ENCODE data around the gene CNBD2.
"Not testable (repeated sequence)": the region's sequence is repeated elsewhere in the genome, so short reads cannot be mapped to it uniquely, and the experiment has no call there.

Gene CNBD2

DNA sequence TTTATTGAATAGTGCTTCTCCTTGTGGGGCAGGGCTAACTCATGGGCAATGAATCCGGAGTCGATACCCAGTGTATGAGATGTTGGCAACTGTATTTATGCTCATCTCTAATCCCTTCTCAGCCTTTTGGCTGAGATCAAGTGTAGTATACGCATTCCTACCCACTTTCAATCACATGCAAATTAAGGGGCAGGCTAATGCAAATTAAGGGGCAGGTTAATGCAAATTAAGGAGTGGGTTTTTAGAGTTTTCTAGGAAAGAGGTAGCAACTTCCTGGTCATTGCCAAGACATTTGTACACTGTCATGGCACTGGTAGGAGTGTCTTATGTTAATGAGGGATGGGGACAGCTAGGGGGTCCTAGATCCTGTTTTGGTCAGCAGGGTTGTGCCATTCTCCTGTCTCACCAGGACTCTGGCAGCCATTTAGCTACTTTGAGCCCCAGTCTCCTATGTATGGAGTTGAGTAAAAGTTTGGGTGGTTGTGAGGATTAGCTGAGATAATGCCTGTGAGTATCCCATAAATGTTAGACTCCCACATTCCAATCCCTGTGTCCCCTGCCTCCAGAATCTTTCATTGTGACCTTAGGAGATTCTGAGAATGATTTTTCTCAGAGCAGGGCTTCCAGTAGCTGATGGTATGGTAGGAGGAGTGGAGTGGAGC, at the start of gene CNBD2:
Gene CNBD2, plus strand, starts transcription at position 612 of the 662 bp plus-strand sequence. CDS start 173 bp downstream, outside the sequence.
- DNase-seq: no peak

DNA sequence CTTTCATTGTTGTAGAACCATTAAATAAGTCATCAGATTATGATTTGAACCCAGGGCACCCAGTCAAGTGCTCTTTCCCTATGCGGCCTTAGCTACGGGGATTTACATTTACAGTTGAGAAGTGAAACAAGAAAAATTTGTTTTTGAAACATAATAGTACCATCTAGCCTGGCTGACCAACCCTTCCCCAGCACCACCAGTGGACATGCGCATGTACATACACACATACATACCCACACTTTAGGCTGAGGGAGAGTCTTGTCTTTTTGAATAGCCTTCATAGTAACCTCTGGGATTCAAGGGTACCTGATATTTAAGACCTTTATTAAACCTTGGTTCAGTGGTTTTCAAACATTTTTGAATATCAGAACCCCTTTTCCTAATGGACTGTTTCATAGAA, 47.9 kb upstream of the CNBD2 start:
- no peak for DNase-seq

DNA sequence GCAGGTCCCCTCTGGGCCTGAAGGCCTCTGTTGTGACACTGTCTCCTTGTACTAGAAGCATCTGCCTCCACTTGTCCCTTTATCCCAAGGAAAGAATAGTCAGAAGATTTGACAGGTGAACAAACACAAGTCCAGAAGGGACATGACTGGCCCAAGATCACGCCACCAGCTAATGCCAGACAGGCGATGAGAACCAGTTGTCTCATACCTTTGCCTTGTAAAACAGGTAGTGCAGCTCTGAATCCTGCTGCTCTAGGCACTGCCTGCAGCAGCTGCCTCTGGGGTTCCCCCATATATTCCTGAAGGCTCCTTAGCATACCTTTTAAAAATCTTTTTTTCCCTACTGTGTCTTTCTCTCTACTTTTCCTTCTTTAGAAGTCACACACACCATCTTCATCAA, 39.1 kb upstream of the CNBD2 start:
- DNase-seq: no peak

- no peak for DNase-seq
These were observed 34.3 kb upstream of the CNBD2 start for GRCh38 chr20:35934050-35934449.

- no peak for DNase-seq
These were observed 29.1 kb upstream of the CNBD2 start for GRCh38 chr20:35939264-35939663.

GRCh38 chr20:35941620-35942019, 26.8 kb upstream of the CNBD2 start:
- DNase-seq: no peak

GRCh38 chr20:35942243-35942642, 26.1 kb upstream of the CNBD2 start:
- no peak for DNase-seq

DNA sequence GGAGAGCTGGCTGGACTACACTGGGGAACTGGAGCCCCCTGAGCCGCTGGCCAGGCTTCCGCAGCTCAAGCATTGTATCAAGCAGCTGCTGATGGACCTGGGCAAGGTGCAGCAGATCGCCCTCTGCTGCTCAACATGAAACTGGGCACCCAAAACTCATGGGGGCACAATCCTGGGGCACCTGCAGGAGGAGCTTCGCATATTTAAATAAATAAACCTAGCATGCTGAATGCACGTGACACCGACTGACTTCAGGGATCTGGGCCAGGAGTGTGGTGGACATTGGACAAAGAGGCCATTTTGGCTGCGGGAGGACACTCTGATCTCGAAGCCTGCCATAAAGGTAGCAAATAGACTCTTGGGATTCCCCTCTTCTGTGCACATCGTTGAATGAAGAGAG, 20.9 kb upstream of the CNBD2 start:
- peak; percentile 19 for DNase-seq

DNA sequence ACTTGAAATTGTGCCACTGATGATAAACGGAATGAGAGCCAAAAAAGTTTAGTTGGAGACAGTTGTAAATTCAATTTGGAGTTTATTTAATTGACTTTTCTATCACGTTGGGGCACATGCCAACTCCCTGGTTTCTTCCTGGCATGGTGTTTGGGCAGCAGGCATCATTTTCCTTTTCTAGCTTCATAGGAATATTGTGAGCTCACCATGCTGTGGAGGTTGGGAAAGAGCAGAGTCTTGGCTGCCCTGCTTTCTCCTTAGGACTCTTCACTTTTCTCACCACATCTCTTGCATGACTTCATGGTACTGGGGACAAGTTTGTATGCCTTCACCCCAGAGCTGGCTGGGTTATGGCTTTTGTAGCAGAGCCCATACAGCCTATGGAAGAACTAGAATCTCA, 20.5 kb upstream of the CNBD2 start:
- no peak for DNase-seq

GRCh38 chr20:35950093-35950492, 18.3 kb upstream of the CNBD2 start:
- DNase-seq: no peak

DNA sequence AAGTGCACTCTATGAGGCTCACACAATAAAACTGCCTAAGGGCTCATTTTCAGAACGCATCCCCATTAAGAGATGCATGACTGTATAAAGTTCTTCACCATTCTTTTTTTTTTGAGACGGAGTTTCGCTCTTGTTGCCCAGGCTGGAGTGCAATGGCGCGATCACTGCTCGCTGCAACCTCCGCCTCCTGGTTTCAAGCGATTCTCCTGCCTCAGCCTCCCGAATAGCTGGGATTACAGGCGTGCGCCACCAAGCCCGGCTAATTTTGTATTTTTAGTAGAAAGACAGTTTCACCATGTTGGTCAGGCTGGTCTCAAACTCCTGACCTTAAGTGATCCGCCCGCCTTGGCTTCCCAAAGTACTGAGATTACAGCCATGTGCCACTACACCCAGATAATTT, 16.3 kb upstream of the CNBD2 start:
- DNase-seq: not testable (repeated sequence)

DNA sequence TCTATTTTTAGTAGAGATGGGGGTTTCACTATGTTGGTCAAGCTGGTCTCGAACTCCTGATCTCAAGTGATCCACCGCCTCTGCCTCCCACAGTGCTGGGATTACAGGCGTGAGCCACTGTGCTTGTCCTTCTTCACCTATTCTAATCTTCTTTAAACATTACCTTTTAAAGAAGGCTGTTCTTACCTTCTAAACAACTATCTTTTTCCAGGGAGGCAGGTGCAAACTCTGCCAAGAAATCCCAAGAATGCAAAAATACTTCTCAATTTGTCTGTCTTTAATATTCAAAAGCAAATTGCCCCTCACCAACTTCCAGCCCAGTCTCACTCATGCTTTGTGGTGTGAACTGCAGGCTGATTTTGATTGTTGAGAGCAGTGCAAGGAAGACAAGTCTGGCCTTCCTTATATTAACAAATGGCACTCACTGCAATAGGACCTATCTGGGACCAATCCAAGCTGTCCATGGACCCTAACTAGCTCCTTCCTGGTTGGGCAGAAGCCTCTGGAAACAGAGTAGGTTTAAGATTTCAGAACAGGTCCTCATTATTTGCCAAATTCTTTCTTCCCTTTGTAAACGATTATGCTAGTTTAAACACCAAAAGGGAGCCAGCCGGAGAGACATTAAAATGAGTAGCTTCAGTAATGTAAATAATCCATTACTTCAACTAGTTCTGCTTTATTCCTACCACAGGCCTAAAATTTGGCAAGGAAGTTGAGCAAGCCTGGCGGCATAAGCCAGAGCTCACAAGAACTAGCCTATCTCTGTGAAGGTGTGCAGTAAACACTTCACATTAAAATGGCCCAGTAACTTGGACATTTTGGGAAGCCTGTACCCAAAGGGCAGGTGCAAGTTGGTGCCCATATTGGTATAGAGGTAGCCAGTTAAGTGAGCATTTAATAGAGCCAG, 15.7 kb upstream of the CNBD2 start:
- peak; percentile 21 for DNase-seq

DNA sequence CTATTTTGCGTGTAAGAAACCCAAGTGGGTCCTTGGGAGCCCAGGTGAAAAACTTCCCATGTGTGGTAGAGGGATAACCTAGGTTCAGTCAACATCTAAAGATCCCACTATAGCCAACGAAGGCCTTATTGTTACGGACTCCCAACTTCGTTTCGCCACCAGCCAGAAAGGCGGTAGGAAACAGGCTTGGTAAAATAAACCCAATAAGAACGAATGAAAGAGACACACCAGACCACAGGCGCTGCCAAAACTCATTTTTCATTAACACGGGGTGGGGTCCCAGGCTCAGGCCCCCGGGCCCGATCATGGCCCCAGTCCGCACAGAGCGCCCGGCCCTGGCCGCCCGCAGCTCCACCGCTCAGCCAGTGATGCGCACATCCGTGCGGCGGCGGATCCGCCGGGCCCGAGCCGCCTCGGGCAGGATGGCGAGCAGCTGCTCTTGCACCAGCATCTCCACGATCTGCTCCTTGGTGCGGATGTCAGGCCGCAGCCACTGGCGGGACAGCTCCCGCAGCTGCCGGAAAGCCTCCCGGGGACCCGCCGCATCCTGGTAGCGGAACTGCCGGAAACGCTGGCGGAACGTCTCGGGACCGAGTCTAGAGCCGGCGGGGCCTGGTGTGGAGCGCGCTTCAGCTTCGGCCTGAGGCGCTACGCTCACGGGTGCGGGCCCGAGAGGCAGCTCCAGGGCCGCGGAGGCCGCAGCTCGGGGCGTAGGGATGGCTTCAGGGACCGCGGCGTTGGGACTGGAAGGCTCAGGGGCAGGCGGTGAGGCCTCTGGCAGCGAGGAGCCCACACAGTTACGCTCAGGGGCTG, 14.8 kb upstream of the CNBD2 start:
- DNase-seq: peak; percentile 65

GRCh38 chr20:35954200-35954906, 14.0 kb upstream of the CNBD2 start, which contains the start of gene SCAND1:
Gene SCAND1, minus strand, starts transcription at chr20:35954502. Its CDS starts 218 bp downstream, at chr20:35954284.
- peak; percentile 99 for DNase-seq

DNA sequence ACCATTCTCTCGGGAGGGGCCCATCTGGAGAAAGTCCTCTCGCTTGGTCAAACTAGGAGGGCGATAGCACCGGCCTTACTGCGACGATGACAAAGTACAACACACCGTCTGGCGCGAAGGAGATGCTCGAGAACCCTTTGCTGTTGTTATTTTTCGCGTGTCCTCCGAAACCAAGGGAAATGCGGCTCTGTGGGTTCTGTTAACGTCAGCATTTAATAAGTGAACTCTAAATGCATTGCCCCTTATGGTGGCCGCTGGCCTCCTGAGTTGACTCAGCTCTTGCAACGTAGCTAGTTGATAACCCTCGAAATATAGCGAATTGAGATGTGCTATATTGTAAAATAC, 13.5 kb upstream of the CNBD2 start:
- DNase-seq: peak; percentile 39

- no peak for DNase-seq
These were observed 11.8 kb upstream of the CNBD2 start for GRCh38 chr20:35956616-35957015.

- not testable (repeated sequence) for DNase-seq
These were observed 9.1 kb upstream of the CNBD2 start for GRCh38 chr20:35959291-35959690.

GRCh38 chr20:35963878-35964277, 4.5 kb upstream of the CNBD2 start:
- DNase-seq: no peak

- no peak for DNase-seq
These were observed 540 bp downstream of the CNBD2 start for GRCh38 chr20:35968930-35969329.

- no peak for DNase-seq
These were observed 3.6 kb downstream of the CNBD2 start for GRCh38 chr20:35971981-35972380.

- DNase-seq: no peak
These were observed 4.1 kb downstream of the CNBD2 start for GRCh38 chr20:35972462-35972861.

DNA sequence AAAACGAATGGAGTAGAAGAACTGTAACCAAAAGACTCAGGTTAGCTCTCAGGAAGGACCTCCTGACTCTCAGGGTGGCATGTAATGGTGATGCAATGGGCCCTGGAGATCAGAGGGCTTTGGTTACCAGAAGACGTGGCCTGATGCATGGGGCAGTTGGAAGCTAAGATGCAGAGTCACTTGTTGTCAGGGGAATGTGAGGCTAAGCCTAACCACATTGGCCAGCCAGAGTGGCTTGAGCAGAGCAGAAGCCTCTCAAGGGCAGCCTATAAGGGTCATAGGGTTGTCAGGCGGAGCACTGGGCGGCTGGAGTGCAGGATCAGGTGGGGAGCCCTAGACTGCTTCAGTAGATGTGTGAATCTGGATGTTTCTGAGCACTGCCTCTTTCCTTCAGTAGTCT, 5.9 kb downstream of the CNBD2 start:
- no peak for DNase-seq

All from CD4-positive, alpha-beta T cell treated with Interleukin-15 for 1 hour (primary cell).